Brain microvascular endothelial cell (primary cell): ENCODE data around the gene AK8.
"Not testable (repeated sequence)": the region's sequence is repeated elsewhere in the genome, so short reads cannot be mapped to it uniquely, and the experiment has no call there.

Experiments used
- DNase-seq: peaks from one replicate; pipeline ENCODE4 v3.0.0-alpha.2; 2020
- H3K27ac ChIP-seq: fragments of 250-450 bp; sonication (Bioruptor Pico); 2 replicates; pipeline ENCODE4 v1.5.1; 2020; ENCODE audit warnings: mild to moderate bottlenecking, moderate library complexity
- H3K27me3 ChIP-seq: fragments of 250-450 bp; sonication (Bioruptor Pico); replicated peaks from 2 replicates; pipeline ENCODE4 v1.5.1; 2020; ENCODE audit warnings: mild to moderate bottlenecking
- H3K36me3 ChIP-seq: fragments of 250-450 bp; sonication (Bioruptor Pico); replicated peaks from 2 replicates; pipeline ENCODE4 v1.5.1; 2020; ENCODE audit warnings: mild to moderate bottlenecking
- H3K4me3 ChIP-seq: 2 replicates; pipeline ENCODE4 v1.5.1; 2011; ENCODE audit warnings: low read depth, mild to moderate bottlenecking, control low read depth, low read length, moderate library complexity
- in situ Hi-C: cut with HindIII; loops from 2 replicates; pipeline ENCODE4 v1.10.0; 2017; ENCODE audit warnings: low sequenced_read_pairs, low pct_ligation_motif_present
- TF ChIP-seq, protein P1 (sequence below): IDR thresholded peaks from 2 replicates; pipeline ENCODE4 v1.5.1; 2011; ENCODE audit warnings: low read depth, mild to moderate bottlenecking, moderate library complexity, low read length, control low read depth, inconsistent platforms; ENCODE audit errors: missing control alignments

The AK8 gene

DNA sequence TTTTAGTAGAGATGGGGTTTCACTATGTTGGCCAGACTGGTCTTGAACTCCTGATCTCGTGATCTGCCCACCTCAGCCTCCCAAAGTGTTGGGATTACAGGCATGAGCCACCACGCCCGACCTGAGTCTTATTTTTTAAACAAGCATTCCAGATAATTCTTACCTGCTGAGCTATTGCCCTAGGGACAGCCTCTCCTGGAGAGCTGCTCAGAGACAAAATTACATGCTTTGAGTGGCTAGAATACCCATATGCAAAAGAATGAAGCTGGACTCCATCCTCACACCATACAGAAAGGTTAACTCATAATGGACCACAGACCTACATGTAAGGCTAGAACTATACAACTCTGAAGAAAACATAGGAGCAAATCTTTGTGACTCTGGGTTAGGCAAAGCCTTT lies 166.2 kb downstream of the AK8 start:
- no peaks in the 10 kb centered on the region for H3K36me3 ChIP-seq
- no peak for DNase-seq
- in situ Hi-C loops = no loop called here
- peaks cover 2% of the 10 kb centered on the region for H3K27me3 ChIP-seq
- no peak overlapping the region for H3K27ac ChIP-seq
- no peak overlapping the region for H3K4me3 ChIP-seq
- TF ChIP-seq, protein P1, sequence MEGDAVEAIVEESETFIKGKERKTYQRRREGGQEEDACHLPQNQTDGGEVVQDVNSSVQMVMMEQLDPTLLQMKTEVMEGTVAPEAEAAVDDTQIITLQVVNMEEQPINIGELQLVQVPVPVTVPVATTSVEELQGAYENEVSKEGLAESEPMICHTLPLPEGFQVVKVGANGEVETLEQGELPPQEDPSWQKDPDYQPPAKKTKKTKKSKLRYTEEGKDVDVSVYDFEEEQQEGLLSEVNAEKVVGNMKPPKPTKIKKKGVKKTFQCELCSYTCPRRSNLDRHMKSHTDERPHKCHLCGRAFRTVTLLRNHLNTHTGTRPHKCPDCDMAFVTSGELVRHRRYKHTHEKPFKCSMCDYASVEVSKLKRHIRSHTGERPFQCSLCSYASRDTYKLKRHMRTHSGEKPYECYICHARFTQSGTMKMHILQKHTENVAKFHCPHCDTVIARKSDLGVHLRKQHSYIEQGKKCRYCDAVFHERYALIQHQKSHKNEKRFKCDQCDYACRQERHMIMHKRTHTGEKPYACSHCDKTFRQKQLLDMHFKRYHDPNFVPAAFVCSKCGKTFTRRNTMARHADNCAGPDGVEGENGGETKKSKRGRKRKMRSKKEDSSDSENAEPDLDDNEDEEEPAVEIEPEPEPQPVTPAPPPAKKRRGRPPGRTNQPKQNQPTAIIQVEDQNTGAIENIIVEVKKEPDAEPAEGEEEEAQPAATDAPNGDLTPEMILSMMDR = no peak

DNA sequence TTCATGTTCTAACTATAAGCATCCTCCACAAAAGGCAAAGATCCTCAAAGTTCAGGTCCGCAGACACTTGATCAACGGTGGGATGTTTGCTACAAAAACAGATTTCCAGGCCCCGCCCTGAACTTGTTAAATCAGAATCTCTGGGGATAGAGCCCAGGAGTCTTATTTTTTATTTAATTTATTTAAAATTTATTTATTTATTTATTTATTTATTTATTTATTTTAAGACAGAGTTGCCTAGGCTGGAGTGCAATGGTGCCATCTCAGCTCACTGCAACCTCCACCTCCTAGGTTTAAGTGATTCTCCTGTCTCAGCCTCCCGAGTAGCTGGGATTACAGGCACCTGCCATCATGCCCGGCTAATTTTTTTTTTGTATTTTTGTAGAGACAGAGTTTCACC lies 166.9 kb downstream of the AK8 start:
- H3K27ac ChIP-seq, H3K4me3 ChIP-seq, DNase-seq, in situ Hi-C loops, H3K36me3 ChIP-seq, H3K27me3 ChIP-seq: not testable (repeated sequence)

DNA sequence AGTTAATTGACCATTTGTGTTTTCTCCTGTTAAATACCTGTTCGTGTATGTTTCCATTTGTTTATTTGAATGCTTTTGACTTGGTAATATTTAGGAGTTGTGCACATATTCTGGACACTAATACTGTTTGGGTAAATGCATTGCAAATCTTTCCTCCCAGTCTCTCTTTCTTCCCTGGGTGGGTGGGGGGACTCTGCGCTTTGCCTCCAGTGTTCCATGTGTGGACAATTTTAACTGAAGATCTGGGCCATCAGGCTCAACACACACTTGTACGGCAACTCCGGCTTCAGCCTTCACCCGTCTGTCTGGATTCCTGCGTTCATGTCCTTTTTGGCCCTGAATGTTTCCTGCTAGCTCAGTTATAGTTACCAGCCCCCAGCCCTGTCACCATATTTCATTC lies 167.8 kb downstream of the AK8 start:
- peaks cover 2% of the 10 kb centered on the region for H3K27me3 ChIP-seq
- TF ChIP-seq, protein P1 = no peak
- no peaks in the 10 kb centered on the region for H3K36me3 ChIP-seq
- DNase-seq = no peak
- H3K27ac ChIP-seq = no peak overlapping the region
- in situ Hi-C loops = no loop called here
- H3K4me3 ChIP-seq = no peak overlapping the region

DNA sequence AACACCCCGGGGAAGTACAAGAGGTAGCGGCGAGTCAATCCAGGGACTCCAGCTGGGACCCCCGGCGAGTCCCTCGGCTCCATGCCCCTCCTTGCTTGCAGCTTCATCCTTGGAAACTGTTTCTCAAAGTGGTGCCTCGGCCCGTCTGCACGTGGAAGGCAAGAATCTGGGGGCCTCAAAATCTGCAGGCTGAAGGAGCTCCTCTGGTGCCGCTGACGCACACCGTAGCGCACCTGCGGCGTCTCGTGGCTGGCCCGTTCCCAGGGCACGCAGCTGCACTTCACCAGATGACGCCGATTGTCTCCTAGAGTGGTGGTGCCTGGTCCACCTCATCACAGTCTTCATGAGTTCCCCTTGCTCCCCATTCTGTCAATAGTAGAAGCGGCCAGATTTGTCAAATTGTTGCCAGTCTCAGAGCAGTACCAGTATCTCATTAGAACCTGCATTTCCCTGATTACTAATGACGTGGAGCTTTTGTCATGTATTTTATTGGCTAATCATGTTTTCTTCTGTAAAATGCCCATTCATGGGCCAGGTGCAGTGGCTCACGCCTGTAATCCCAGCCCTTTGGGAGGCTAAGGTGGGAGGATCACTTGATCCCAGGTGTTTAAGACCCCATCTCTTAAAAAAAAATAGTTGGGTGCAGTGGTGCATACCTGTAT lies 169.2 kb downstream of the AK8 start:
- in situ Hi-C loops = no loop called here
- no peak overlapping the region for H3K4me3 ChIP-seq
- H3K27ac ChIP-seq = no peak overlapping the region
- TF ChIP-seq, protein P1 = no peak
- no peaks in the 10 kb centered on the region for H3K36me3 ChIP-seq
- no peak for DNase-seq
- H3K27me3 ChIP-seq = peaks cover 2% of the 10 kb centered on the region

DNA sequence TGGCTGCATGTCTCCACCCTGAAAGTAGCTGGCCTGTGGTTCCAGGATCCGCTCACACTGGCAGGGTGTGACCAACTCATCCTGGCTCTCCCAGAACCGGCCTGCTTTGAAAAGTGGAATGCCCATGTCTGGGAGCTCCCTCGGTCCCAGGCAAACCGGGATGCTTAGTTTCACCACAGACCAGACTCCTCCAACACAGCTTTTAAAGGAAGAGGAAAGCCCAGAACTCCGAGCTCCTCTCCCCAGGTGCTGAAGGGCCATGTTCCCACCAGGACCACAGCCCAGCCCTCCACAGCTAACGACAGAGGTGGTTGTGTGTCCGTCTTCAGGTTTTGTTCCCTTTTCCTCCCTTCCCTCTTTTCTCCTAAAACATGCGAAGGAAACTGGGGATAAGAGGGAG lies 169.8 kb downstream of the AK8 start:
- H3K36me3 ChIP-seq = no peaks in the 10 kb centered on the region
- H3K27me3 ChIP-seq = peaks cover 2% of the 10 kb centered on the region
- H3K27ac ChIP-seq = no peak overlapping the region
- in situ Hi-C loops = no loop called here
- TF ChIP-seq, protein P1 = no peak
- DNase-seq = no peak
- H3K4me3 ChIP-seq = no peak overlapping the region

DNA sequence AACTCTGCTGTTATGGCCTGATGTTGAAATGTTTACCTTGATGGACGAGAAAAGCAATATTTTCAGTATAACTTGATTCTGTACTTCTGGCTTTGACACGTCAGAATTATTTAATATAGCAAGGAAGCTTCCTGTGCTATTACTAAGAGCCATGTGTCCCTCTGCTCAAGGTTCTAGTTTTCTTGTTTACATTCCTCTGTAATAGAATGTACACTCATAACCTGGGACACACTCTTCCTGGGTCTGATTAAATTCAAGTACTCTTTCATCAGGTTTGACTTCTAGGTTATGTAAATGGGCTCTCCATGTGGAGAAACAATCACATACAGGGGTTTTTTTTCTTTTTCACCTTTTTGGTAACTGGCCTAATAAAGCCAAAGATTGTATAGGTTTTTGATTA lies 174.7 kb downstream of the AK8 start:
- H3K4me3 ChIP-seq = no peak overlapping the region
- H3K27me3 ChIP-seq = no peaks in the 10 kb centered on the region
- no peaks in the 10 kb centered on the region for H3K36me3 ChIP-seq
- in situ Hi-C loops = no loop called here
- DNase-seq = no peak
- TF ChIP-seq, protein P1 = no peak
- no peak overlapping the region for H3K27ac ChIP-seq
